Neural cell (in vitro differentiated cells): Measurements from ENCODE around the gene SNX13.

Experiments
- CTCF ChIP-seq: fragments of 450-650 bp; IDR thresholded peaks from 2 replicates; pipeline ENCODE4 v1.5.1; 2014; ENCODE audit warnings: antibody characterized with exemption, mild to moderate bottlenecking, moderate library complexity; ENCODE audit not compliant: poor library complexity, severe bottlenecking
- EP300 ChIP-seq: fragments of 450-650 bp; conservative IDR thresholded peaks from 2 replicates; pipeline ENCODE4 v1.6.1; 2014; ENCODE audit warnings: antibody characterized with exemption, mild to moderate bottlenecking, moderate library complexity; ENCODE audit not compliant: poor library complexity, severe bottlenecking
- EZH2 ChIP-seq: fragments of 200-600, 300-800 bp; shearing (Covaris generic), sonication (generic); IDR thresholded peaks from 2 replicates; pipeline ENCODE4 v1.6.1; 2014; ENCODE audit warnings: antibody characterized with exemption, low read length, borderline replicate concordance, mild to moderate bottlenecking; ENCODE audit not compliant: insufficient read depth, poor library complexity, severe bottlenecking
- MXI1 ChIP-seq: fragments of 450-650 bp; conservative IDR thresholded peaks from 2 replicates; pipeline ENCODE4 v1.6.1; 2014; ENCODE audit warnings: antibody characterized with exemption, mild to moderate bottlenecking; ENCODE audit not compliant: poor library complexity, severe bottlenecking
- POLR2AphosphoS5 ChIP-seq: IDR thresholded peaks from 2 replicates; pipeline ENCODE4 v1.6.1; 2012
- RAD21 ChIP-seq: fragments of 450-650 bp; conservative IDR thresholded peaks from 2 replicates; pipeline ENCODE4 v1.6.1; 2014; ENCODE audit warnings: antibody characterized with exemption, mild to moderate bottlenecking, moderate library complexity
- SMC3 ChIP-seq: fragments of 450-650 bp; conservative IDR thresholded peaks from 2 replicates; pipeline ENCODE4 v1.6.1; 2014; ENCODE audit warnings: antibody characterized with exemption, mild to moderate bottlenecking, moderate library complexity; ENCODE audit not compliant: poor library complexity
- TAF1 ChIP-seq: IDR thresholded peaks from 2 replicates; pipeline ENCODE4 v1.6.1; 2012; ENCODE audit warnings: low read depth

- no peak for TF ChIP-seq EP300
- no peak for TF ChIP-seq CTCF
- TF ChIP-seq SMC3: no peak
- TF ChIP-seq MXI1: no peak
- no peak for TF ChIP-seq POLR2AphosphoS5
- TF ChIP-seq RAD21: no peak
- no peak for TF ChIP-seq EZH2
- no peak for TF ChIP-seq TAF1
Observed at GRCh38 chr7:17898111-17898510, 42.2 kb downstream of the SNX13 start.
